HEK293 (cell line): Measurements from ENCODE around the gene RNF126.

Source experiments
- CTCF ChIA-PET: fragments of 350-600 bp; formaldehyde crosslinking; extraction: SDS; loops from one replicate; lab custom pipeline; 2021; ENCODE audit warnings: antibody characterized with exemption; lab: Yijun Ruan, JAX
- POLR2A ChIA-PET: fragments of 300-600 bp; formaldehyde crosslinking; extraction: SDS; loops from one replicate; lab custom pipeline; 2020; ENCODE audit warnings: antibody characterized with exemption, inconsistent platforms; lab: Yijun Ruan, JAX
- H3K27ac ChIP-seq: fragments of 200-500 bp; sonication (Bioruptor generic); 2 replicates; pipeline ENCODE4 v1.5.1; 2014; ENCODE audit warnings: low read depth, low read length, control low read depth, inconsistent platforms; ENCODE audit errors: extremely low read depth
- H3K36me3 ChIP-seq, 2 experiments: fragments of 200-500 bp in 1 of 2; sonication (Bioruptor generic) in 1 of 2; 1 replicate in 1 of 2; 2 replicates in 1 of 2; pipeline ENCODE4 v1.5.1; 2014 to 2017; ENCODE audit warnings: inconsistent platforms in 2 of 2, low read length in 2 of 2; ENCODE audit not compliant: control insufficient read depth in 2 of 2, insufficient read depth in 1 of 2
- H3K4me1 ChIP-seq: fragments of 200-500 bp; sonication (Bioruptor generic); 2 replicates; pipeline ENCODE4 v1.5.1; 2014; ENCODE audit warnings: mild to moderate bottlenecking, low read length, inconsistent platforms; ENCODE audit not compliant: control insufficient read depth, insufficient read depth
- H3K4me3 ChIP-seq: 2 replicates; pipeline ENCODE4 v1.5.1; 2011; ENCODE audit warnings: low read depth, mild to moderate bottlenecking, control low read depth, low read length, moderate library complexity
- H3K9me3 ChIP-seq: fragments of 200-500 bp; sonication (Bioruptor generic); 2 replicates; pipeline ENCODE4 v1.5.1; 2014; ENCODE audit warnings: low read depth, low read length, inconsistent platforms; ENCODE audit not compliant: control insufficient read depth, insufficient read depth
- KLF1 ChIP-seq: fragments of 450-650 bp; formaldehyde crosslinking; IDR thresholded peaks from 2 replicates; pipeline ENCODE4 v1.5.1; 2016; ENCODE audit warnings: missing biosample characterization, missing genetic modification characterization
- SCRT2 ChIP-seq: fragments of 450-650 bp; formaldehyde crosslinking; IDR thresholded peaks from 2 replicates; pipeline ENCODE4 v1.5.1; 2016; ENCODE audit warnings: missing biosample characterization, missing genetic modification characterization
- YY2 ChIP-seq: fragments of 450-650 bp; formaldehyde crosslinking; IDR thresholded peaks from 2 replicates; pipeline ENCODE4 v1.5.1; 2016; ENCODE audit warnings: missing biosample characterization, missing genetic modification characterization
- ZBTB26 ChIP-seq: fragments of 450-650 bp; formaldehyde crosslinking; optimal IDR thresholded peaks from 2 replicates; pipeline ENCODE3; 2016; ENCODE audit warnings: missing biosample characterization, mild to moderate bottlenecking, missing genetic modification characterization
- ZBTB8A ChIP-seq: fragments of 450-650 bp; formaldehyde crosslinking; IDR thresholded peaks from 2 replicates; pipeline ENCODE4 v1.5.1; 2016; ENCODE audit warnings: missing biosample characterization, missing genetic modification characterization
- ZEB2 ChIP-seq: fragments of 450-650 bp; formaldehyde crosslinking; IDR thresholded peaks from 2 replicates; pipeline ENCODE4 v1.5.1; 2016; ENCODE audit warnings: missing biosample characterization, missing genetic modification characterization
- ZNF398 ChIP-seq: fragments of 450-650 bp; formaldehyde crosslinking; IDR thresholded peaks from 2 replicates; pipeline ENCODE4 v1.5.1; 2017; ENCODE audit warnings: missing biosample characterization, missing genetic modification characterization
- ZNF555 ChIP-seq: fragments of 450-650 bp; formaldehyde crosslinking; conservative IDR thresholded peaks from 2 replicates; pipeline ENCODE4 v1.5.1; 2017; ENCODE audit warnings: missing biosample characterization, mild to moderate bottlenecking, missing genetic modification characterization, inconsistent platforms
- TF ChIP-seq, protein P1 (sequence below): fragments of 450-650 bp; formaldehyde crosslinking; IDR thresholded peaks from 2 replicates; pipeline ENCODE4 v1.5.1; 2016; ENCODE audit warnings: missing biosample characterization, missing genetic modification characterization
- TF ChIP-seq, protein P2 (sequence below): fragments of 450-650 bp; formaldehyde crosslinking; IDR thresholded peaks from 2 replicates; pipeline ENCODE4 v1.5.1; 2016; ENCODE audit warnings: missing biosample characterization, missing genetic modification characterization

Gene RNF126

DNA sequence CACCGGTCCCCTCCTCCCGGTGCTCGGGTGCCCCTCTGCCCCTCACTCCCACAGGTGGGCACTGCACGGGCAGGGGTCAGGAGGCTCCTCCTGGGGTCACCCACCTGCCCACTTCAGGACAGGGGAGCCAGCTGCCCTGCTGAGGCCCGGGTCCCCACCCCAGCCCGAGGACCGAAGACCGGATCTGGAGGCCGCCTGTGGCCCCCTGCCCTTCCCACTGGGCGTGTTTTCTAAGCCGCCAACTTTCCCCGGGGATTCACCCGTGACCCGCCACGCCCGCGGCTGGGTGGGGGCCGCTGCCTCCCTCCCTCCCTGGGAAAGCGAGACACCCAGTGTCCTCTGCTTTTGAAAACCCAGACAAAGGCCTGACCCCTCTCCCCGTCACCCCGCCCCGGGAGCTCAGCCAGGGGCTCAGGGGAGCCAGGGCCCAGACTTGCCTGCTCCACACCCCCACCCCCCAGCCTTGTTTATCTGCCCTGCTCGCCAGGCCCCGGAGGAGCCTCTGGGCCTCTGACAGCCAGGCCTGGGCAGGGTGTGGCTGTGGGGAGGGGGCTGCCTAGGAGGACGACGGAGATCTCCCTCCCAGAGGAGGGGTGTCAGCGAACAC lies 47.1 kb upstream of the RNF126 start (continued):
- TF ChIP-seq, protein P1, sequence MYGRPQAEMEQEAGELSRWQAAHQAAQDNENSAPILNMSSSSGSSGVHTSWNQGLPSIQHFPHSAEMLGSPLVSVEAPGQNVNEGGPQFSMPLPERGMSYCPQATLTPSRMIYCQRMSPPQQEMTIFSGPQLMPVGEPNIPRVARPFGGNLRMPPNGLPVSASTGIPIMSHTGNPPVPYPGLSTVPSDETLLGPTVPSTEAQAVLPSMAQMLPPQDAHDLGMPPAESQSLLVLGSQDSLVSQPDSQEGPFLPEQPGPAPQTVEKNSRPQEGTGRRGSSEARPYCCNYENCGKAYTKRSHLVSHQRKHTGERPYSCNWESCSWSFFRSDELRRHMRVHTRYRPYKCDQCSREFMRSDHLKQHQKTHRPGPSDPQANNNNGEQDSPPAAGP: peak; percentile 73
- TF ChIP-seq YY2 (tag by site-specific recombination) (no peak), ZBTB8A (0 out of 2 replicates have a peak, but pooled peaks have one; percentile 4), ZNF555 (tag by site-specific recombination) (no peak), KLF1 (tag by site-specific recombination) (peak; percentile 95)

- peak overlapping the region; percentile 60; the same call in 1 of the 2 replicates for H3K27ac ChIP-seq
- TF ChIP-seq SCRT2 (tag by site-specific recombination) (peak; percentile 44; the same call in 1 of the 2 replicates), ZBTB26 (tag by site-specific recombination) (peak; percentile 42), ZNF398 (peak; percentile 13; the same call in 1 of the 2 replicates), ZEB2 (tag by site-specific recombination) (no peak)
- TF ChIP-seq, protein P2, sequence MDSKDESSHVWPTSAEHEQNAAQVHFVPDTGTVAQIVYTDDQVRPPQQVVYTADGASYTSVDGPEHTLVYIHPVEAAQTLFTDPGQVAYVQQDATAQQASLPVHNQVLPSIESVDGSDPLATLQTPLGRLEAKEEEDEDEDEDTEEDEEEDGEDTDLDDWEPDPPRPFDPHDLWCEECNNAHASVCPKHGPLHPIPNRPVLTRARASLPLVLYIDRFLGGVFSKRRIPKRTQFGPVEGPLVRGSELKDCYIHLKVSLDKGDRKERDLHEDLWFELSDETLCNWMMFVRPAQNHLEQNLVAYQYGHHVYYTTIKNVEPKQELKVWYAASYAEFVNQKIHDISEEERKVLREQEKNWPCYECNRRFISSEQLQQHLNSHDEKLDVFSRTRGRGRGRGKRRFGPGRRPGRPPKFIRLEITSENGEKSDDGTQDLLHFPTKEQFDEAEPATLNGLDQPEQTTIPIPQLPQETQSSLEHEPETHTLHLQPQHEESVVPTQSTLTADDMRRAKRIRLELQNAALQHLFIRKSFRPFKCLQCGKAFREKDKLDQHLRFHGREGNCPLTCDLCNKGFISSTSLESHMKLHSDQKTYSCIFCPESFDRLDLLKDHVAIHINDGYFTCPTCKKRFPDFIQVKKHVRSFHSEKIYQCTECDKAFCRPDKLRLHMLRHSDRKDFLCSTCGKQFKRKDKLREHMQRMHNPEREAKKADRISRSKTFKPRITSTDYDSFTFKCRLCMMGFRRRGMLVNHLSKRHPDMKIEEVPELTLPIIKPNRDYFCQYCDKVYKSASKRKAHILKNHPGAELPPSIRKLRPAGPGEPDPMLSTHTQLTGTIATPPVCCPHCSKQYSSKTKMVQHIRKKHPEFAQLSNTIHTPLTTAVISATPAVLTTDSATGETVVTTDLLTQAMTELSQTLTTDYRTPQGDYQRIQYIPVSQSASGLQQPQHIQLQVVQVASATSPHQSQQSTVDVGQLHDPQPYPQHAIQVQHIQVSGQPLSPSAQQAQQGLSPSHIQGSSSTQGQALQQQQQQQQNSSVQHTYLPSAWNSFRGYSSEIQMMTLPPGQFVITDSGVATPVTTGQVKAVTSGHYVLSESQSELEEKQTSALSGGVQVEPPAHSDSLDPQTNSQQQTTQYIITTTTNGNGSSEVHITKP (tag by site-specific recombination): 0 out of 2 replicates have a peak, but pooled peaks have one; percentile 14
- ChIA-PET POLR2A (interaction anchor here (2.2 kb wide), 1 partner anchor 30 kb away, joined by 10 read pairs; no protein-coding TSS in a partner anchor), CTCF (interaction anchor here (0.7 to 1.0 kb wide), 2 partner anchors 21 to 123 kb away, joined by 3 to 4 read pairs; no protein-coding TSS in a partner anchor)
- H3K4me1 ChIP-seq: no peaks in the 10 kb centered on the region
- no peaks in the 10 kb centered on the region for H3K36me3 ChIP-seq
- no peaks in the 10 kb centered on the region for H3K9me3 ChIP-seq
- peak overlapping the region; percentile 58 for H3K4me3 ChIP-seq
These were observed 46.4 kb upstream of the RNF126 start for GRCh38 chr19:709196-709964.
